ENCODE data around the gene EGLN3.

The EGLN3 gene

DNA sequence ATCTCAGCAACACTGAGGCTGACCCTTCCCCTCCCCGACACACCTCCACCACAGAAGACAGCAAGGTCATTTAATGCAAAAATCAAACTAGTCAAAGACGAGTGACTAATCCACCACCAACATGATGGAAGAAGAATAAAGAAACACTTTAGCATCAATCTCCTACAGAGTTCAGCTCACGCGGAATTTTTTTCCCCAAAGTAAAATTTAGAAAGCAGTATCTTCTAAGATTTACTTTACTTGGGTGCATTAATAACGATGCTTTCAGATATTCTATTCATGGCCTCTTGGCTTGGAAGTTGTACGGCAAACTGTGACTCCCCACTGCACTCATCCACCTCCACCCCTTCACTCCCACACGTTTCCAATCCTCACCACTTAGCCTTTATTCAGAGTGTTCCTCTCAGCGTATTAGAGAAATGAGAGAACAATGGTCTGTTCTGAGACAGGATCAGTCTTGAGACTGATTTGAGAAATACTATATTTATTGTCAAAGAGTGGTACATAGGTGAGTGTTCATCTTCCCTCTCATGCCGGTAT lies 1.9 kb downstream of the EGLN3 start:
- no peak for ATAC-seq (ENCODE audit: low read depth)
- peaks cover 23% of the 10 kb centered on the region for H3K36me3 ChIP-seq (ENCODE audit: low read depth)
- DNase-seq (ENCODE audit: low spot score) = no peak
- H3K27me3 ChIP-seq (ENCODE audit: insufficient read depth, poor library complexity, severe bottlenecking) = no peaks in the 10 kb centered on the region
- no peaks in the 10 kb centered on the region for H3K9me3 ChIP-seq (ENCODE audit: severe bottlenecking)
- TF ChIP-seq, protein P1, sequence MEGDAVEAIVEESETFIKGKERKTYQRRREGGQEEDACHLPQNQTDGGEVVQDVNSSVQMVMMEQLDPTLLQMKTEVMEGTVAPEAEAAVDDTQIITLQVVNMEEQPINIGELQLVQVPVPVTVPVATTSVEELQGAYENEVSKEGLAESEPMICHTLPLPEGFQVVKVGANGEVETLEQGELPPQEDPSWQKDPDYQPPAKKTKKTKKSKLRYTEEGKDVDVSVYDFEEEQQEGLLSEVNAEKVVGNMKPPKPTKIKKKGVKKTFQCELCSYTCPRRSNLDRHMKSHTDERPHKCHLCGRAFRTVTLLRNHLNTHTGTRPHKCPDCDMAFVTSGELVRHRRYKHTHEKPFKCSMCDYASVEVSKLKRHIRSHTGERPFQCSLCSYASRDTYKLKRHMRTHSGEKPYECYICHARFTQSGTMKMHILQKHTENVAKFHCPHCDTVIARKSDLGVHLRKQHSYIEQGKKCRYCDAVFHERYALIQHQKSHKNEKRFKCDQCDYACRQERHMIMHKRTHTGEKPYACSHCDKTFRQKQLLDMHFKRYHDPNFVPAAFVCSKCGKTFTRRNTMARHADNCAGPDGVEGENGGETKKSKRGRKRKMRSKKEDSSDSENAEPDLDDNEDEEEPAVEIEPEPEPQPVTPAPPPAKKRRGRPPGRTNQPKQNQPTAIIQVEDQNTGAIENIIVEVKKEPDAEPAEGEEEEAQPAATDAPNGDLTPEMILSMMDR (IDR thresholded peaks at IDR 0.05; ENCODE audit: poor library complexity, severe bottlenecking) = no peak
- peak overlapping the region; percentile 48 for H3K4me3 ChIP-seq (ENCODE audit: severe bottlenecking)
- H3K4me1 ChIP-seq (ENCODE audit: insufficient read depth, poor library complexity, severe bottlenecking) = peaks cover 12% of the 10 kb centered on the region
- no peak overlapping the region for H3K27ac ChIP-seq (ENCODE audit: poor library complexity, severe bottlenecking)

DNA sequence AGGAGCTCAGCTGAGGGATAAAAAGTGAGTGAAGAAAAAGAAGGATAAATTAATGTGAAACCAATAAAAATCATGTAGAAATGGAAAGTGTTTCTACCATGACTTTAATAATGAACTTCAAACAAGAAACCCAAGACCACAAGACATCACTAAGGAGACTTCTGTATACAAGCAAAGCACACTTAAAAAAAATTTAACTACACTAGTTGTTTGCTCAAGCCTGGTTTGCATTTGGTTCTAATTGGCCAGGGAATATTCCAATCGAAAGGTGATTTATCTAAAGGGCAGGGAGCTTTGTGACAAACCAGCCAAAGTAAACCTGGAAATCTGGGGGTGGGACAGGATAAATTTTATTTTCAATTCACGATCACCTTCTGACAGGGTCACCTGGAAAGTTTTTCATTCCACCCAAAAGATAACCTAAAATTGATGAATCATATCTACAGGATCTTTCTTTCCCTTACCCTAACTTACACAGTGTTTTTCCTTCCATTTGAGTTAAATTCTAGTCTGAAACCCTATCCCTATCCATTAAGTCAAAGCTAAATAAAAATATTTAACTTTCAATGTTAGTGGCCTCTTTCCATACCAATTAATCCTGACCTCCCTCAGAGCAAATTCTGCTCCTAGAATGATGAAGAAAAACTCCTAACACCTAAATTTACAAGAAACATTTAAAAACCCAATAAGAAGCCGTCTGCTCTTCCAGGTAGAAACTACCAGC lies 2.6 kb downstream of the EGLN3 start:
- Histone ChIP-seq H3K36me3 (ENCODE audit: low read depth) (peaks cover 23% of the 10 kb centered on the region), H3K27ac (ENCODE audit: poor library complexity, severe bottlenecking) (no peak overlapping the region), H3K9me3 (ENCODE audit: severe bottlenecking) (no peaks in the 10 kb centered on the region), H3K4me3 (ENCODE audit: severe bottlenecking) (peak overlapping the region; percentile 48), H3K27me3 (ENCODE audit: insufficient read depth, poor library complexity, severe bottlenecking) (no peaks in the 10 kb centered on the region), H3K4me1 (ENCODE audit: insufficient read depth, poor library complexity, severe bottlenecking) (peaks cover 14% of the 10 kb centered on the region)
- no peak for DNase-seq (ENCODE audit: low spot score)
- TF ChIP-seq, protein P1 (IDR thresholded peaks at IDR 0.05; ENCODE audit: poor library complexity, severe bottlenecking) = no peak
- ATAC-seq (ENCODE audit: low read depth) = no peak

- TF ChIP-seq, protein P1 (IDR thresholded peaks at IDR 0.05; ENCODE audit: poor library complexity, severe bottlenecking) = no peak
- H3K36me3 ChIP-seq (ENCODE audit: low read depth) = peaks cover 23% of the 10 kb centered on the region
These were observed 4.0 kb downstream of the EGLN3 start for GRCh38 chr14:33946679-33947476.

GRCh38 chr14:33945210-33946088 lies 5.4 kb downstream of the EGLN3 start:
- no peak overlapping the region for H3K4me3 ChIP-seq (ENCODE audit: severe bottlenecking)
- no peak for ATAC-seq (ENCODE audit: low read depth)
- H3K36me3 ChIP-seq (ENCODE audit: low read depth) = peaks cover 23% of the 10 kb centered on the region
- peaks cover 13% of the 10 kb centered on the region for H3K4me1 ChIP-seq (ENCODE audit: insufficient read depth, poor library complexity, severe bottlenecking)
- TF ChIP-seq, protein P1 (IDR thresholded peaks at IDR 0.05; ENCODE audit: poor library complexity, severe bottlenecking) = no peak
- DNase-seq (ENCODE audit: low spot score) = no peak
- H3K27me3 ChIP-seq (ENCODE audit: insufficient read depth, poor library complexity, severe bottlenecking) = no peaks in the 10 kb centered on the region
- H3K27ac ChIP-seq (ENCODE audit: poor library complexity, severe bottlenecking) = no peak overlapping the region
- H3K9me3 ChIP-seq (ENCODE audit: severe bottlenecking) = no peaks in the 10 kb centered on the region

More at GRCh38 chr14:33946679-33947476, 4.0 kb downstream of the EGLN3 start:
- no peak for DNase-seq (ENCODE audit: low spot score)
- ATAC-seq (ENCODE audit: low read depth) = no peak
- H3K4me3 ChIP-seq (ENCODE audit: severe bottlenecking) = no peak overlapping the region
- H3K9me3 ChIP-seq (ENCODE audit: severe bottlenecking) = no peaks in the 10 kb centered on the region
- no peaks in the 10 kb centered on the region for H3K27me3 ChIP-seq (ENCODE audit: insufficient read depth, poor library complexity, severe bottlenecking)
- no peak overlapping the region for H3K27ac ChIP-seq (ENCODE audit: poor library complexity, severe bottlenecking)
- H3K4me1 ChIP-seq (ENCODE audit: insufficient read depth, poor library complexity, severe bottlenecking) = peaks cover 18% of the 10 kb centered on the region

Data from RWPE2 (cell line).